ENCODE data around the gene SELENBP1. TPM values are rescaled to one million over a fixed set of nuclear protein-coding genes. Genes with fewer than 3 reads are reported as not detected.

The SELENBP1 gene
- total and polyA plus RNA-seq, 9 of the 15 experiments (the other 6 are each of a cell fraction or from before 2014, with no cell fraction given), result 25.8 to 81.2 (median 47.1) TPM

DNA sequence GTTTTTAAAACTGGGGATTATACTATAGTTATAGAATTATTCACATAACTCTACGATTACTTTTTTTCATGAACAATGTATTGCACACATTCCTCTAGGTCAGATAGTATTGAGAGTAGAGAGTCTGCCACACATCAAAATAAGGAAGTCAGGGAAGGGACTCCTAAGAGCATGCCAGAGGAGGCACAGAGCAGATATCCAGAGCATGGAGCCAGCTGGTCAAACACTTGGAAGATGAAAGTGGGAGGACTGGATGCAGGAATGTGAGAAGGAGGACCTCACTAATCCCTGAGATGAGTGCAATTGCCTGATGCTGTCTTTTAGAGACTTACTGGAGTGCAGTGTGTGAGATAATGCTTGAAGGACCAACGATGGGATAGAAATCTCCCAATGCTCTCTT is 15.8 kb downstream of the SELENBP1 start:
- Histone ChIP-seq H3K9me3 (replicated peaks; ENCODE audit: control insufficient read depth, insufficient read depth, low read depth, low read length) (peaks cover 3% of the 10 kb centered on the region; the same call in 1 of the 2 replicates), H3K4me3 (no peak overlapping the region), H3K9ac (ENCODE audit: insufficient read depth in 1 of 2, low read depth in 2 of 2, low read length in 2 of 2) (no peak overlapping the region), H3K9me1 (ENCODE audit: control insufficient read depth, insufficient read depth, low read length) (no peaks in the 10 kb centered on the region), H3K27ac (ENCODE audit: extremely low read depth, low read depth, low read length) (no peak overlapping the region), H3K4me2 (ENCODE audit: insufficient read depth, low read length) (no peak overlapping the region), H3K4me1 (replicated peaks in 1 of 2; ENCODE audit: control insufficient read depth in 2 of 2, insufficient read depth in 2 of 2, low read length in 2 of 2) (no peaks in the 10 kb centered on the region; a peak in 1 of 5 replicates), H3K27me3 (ENCODE audit: control insufficient read depth in 2 of 2, insufficient read depth in 2 of 2, low read length in 2 of 2) (no peaks in the 10 kb centered on the region), H3K36me3 (ENCODE audit: control insufficient read depth, insufficient read depth, low read length) (no peaks in the 10 kb centered on the region), H3K79me2 (ENCODE audit: control insufficient read depth, insufficient read depth, low read length) (no peaks in the 10 kb centered on the region), H4K20me1 (replicated peaks; ENCODE audit: control insufficient read depth, insufficient read depth, low read length) (no peaks in the 10 kb centered on the region), H2AFZ (ENCODE audit: low read depth, low read length) (no peak overlapping the region)
- no peak for TF ChIP-seq HDAC3 (IDR thresholded peaks at IDR 0.05; ENCODE audit: borderline replicate concordance, partially characterized antibody)
- TF ChIP-seq NELFE (IDR thresholded peaks at IDR 0.05; ENCODE audit: insufficient read depth, insufficient read length), result no peak
- TF ChIP-seq ZNF124 (CRISPR knock-in tag; IDR thresholded peaks at IDR 0.05), result no peak
- peak; percentile 70; the same call in 1 of the 2 replicates for TF ChIP-seq SPI1 (IDR thresholded peaks at IDR 0.05; ENCODE audit: borderline replicate concordance, low read depth, low read length)
- ATAC-seq (no peak; the same call in 2 of the 3 replicates), DNase-seq (ENCODE audit: extremely low read depth in 1 of 4, low spot score in 3 of 4) (no peak), FAIRE-seq (no peak)
- 4% methylated on average over 2 of the region's 2 CpGs for WGBS (ENCODE audit: insufficient coverage, low coverage, missing lambda C conversion rate)
- no TSS peak for BruUV-seq (replicated peaks)
- ChIA-PET POLR2A (interaction anchor here (0.8 to 1.4 kb wide), 3 partner anchors 11 to 45 kb away, joined by 3 to 4 read pairs (median 3); partner anchors contain the start of gene PSMB4), CTCF (ENCODE audit: low intra/inter-chr PET ratio) (no interaction called here)
- in situ Hi-C loops (cut with MboI) (no loop called here), intact Hi-C loops (cut with micrococcal nuclease) (no loop called here)

DNA sequence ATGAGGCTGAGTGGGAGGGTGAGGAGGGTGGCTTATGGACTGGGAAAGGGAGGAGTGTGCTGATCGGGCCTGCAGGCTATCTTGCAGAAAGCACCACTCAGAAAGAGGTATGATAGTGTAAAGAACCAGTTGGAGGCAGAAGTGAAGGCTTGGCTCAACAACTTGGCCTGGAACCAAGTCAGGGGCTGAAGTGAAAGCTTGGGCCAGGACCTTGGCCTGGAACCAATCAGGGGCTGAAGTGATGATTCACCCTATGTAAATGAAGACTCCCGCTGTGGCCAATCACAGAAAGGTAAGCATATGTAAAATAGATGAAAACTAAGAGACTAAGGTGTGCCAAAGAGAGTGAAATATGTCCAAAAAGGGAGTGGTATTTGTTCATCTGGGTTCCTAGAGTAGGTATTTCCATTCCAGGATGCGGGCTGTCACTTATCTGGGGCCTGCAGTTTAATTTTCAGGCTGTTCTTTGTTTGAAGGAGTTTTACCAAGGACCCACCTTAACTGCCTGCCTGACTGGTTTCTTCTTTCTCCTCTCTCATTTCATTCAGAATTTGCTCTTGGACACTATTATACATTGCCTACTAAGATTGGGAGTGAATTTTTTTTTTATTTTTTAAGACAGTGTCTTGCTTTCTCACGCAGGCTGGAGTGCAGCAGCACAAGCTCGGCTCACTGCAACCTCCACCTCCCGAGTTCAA is 20.3 kb downstream of the SELENBP1 start:
- H3K4me1 ChIP-seq (replicated peaks in 1 of 2; ENCODE audit: control insufficient read depth in 2 of 2, insufficient read depth in 2 of 2, low read length in 2 of 2), result peaks cover 0 to 6% of the 10 kb centered on the region in 2 experiments; a peak in 2 of 5 replicates
- ATAC-seq, result no peak
- no peaks in the 10 kb centered on the region for H3K36me3 ChIP-seq (ENCODE audit: control insufficient read depth, insufficient read depth, low read length)
- peaks cover 3% of the 10 kb centered on the region; the same call in 1 of the 2 replicates for H3K9me3 ChIP-seq (replicated peaks; ENCODE audit: control insufficient read depth, insufficient read depth, low read depth, low read length)
- WGBS (ENCODE audit: insufficient coverage, low coverage, missing lambda C conversion rate), result 61% methylated on average over 5 of the region's 6 CpGs
- H3K27me3 ChIP-seq (ENCODE audit: control insufficient read depth in 2 of 2, insufficient read depth in 2 of 2, low read length in 2 of 2), result no peaks in the 10 kb centered on the region
- H3K79me2 ChIP-seq (ENCODE audit: control insufficient read depth, insufficient read depth, low read length), result no peaks in the 10 kb centered on the region
- H3K4me2 ChIP-seq (ENCODE audit: insufficient read depth, low read length), result no peak overlapping the region
- POLR2A ChIA-PET, result interaction anchor here (0.6 to 1.0 kb wide), 2 partner anchors 15 to 17 kb away, joined by 5 to 6 read pairs; no protein-coding TSS in a partner anchor
- intact Hi-C loops (cut with micrococcal nuclease) (no loop called here), in situ Hi-C loops (cut with MboI) (no loop called here)
- DNase-seq (ENCODE audit: extremely low read depth in 1 of 4, low spot score in 3 of 4), result peak in 3 of 4 experiments; percentile 34 to 51 (median 35)
- CTCF ChIA-PET (ENCODE audit: low intra/inter-chr PET ratio), result no interaction called here
- H3K9me1 ChIP-seq (ENCODE audit: control insufficient read depth, insufficient read depth, low read length), result no peaks in the 10 kb centered on the region
- no peak overlapping the region for H3K27ac ChIP-seq (ENCODE audit: extremely low read depth, low read depth, low read length)
- H4K20me1 ChIP-seq (replicated peaks; ENCODE audit: control insufficient read depth, insufficient read depth, low read length), result no peaks in the 10 kb centered on the region
- 0 out of 2 replicates have a peak overlapping the region, but pooled peaks have one; percentile 3 for H2AFZ ChIP-seq (ENCODE audit: low read depth, low read length)
- no peak overlapping the region for H3K4me3 ChIP-seq
- H3K9ac ChIP-seq (ENCODE audit: insufficient read depth in 1 of 2, low read depth in 2 of 2, low read length in 2 of 2), result no peak overlapping the region
- FAIRE-seq, result peak; percentile 15
- BruUV-seq (replicated peaks), result no TSS peak
- no peak for TF ChIP-seq CCNT2 (IDR thresholded peaks at IDR 0.05; ENCODE audit: borderline replicate concordance, extremely low read depth, insufficient read length, low read depth, low read length)
- no peak for TF ChIP-seq KLF13 (tag; IDR thresholded peaks at IDR 0.05; ENCODE audit: borderline replicate concordance, low read depth)
- TF ChIP-seq, protein P1, sequence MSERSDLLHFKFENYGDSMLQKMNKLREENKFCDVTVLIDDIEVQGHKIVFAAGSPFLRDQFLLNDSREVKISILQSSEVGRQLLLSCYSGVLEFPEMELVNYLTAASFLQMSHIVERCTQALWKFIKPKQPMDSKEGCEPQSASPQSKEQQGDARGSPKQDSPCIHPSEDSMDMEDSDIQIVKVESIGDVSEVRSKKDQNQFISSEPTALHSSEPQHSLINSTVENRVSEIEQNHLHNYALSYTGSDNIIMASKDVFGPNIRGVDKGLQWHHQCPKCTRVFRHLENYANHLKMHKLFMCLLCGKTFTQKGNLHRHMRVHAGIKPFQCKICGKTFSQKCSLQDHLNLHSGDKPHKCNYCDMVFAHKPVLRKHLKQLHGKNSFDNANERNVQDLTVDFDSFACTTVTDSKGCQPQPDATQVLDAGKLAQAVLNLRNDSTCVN (CRISPR knock-in tag; IDR thresholded peaks at IDR 0.05), result no peak
- TF ChIP-seq GABPB1 (CRISPR knock-in tag; IDR thresholded peaks at IDR 0.05), result no peak
- peak; percentile 78 for TF ChIP-seq NFIC (IDR thresholded peaks at IDR 0.05)
- no peak for TF ChIP-seq PHB (CRISPR knock-in tag; IDR thresholded peaks at IDR 0.05)
- no peak for TF ChIP-seq MYNN (IDR thresholded peaks at IDR 0.05)
- no peak for TF ChIP-seq MYNN (CRISPR knock-in tag; IDR thresholded peaks at IDR 0.05)
